Neural cell (in vitro differentiated cells): ENCODE data around the gene AP5Z1. TPM values are rescaled to one million over a fixed set of nuclear protein-coding genes. Genes with fewer than 3 reads are reported as not detected.
A peak's percentile ranks its signal among the peaks of the same experiment; 100 is the strongest.

Experiments
- H2AFZ ChIP-seq: fragments of 200-600, 300-800 bp; sonication (generic), shearing (Covaris generic); 2 replicates; pipeline ENCODE4 v1.6.0; 2014; ENCODE audit warnings: low read depth, mild to moderate bottlenecking, antibody characterized with exemption, low read length, moderate library complexity
- H3F3A ChIP-seq: fragments of 200-600 bp; shearing (Covaris generic); 2 replicates; pipeline ENCODE4 v1.6.1; 2016; ENCODE audit warnings: mild to moderate bottlenecking, moderate library complexity, mixed read lengths, antibody characterized with exemption, low read length; ENCODE audit not compliant: insufficient read depth, poor library complexity, severe bottlenecking
- H3K27ac ChIP-seq: fragments of 200-600, 300-800 bp; sonication (generic), shearing (Covaris generic); 2 replicates; pipeline ENCODE4 v1.5.1; 2014; ENCODE audit warnings: mild to moderate bottlenecking, low read length, moderate library complexity
- H3K27me3 ChIP-seq: fragments of 300-800, 200-600 bp; sonication (generic), shearing (Covaris generic); 2 replicates; pipeline ENCODE4 v1.6.0; 2014; ENCODE audit warnings: mild to moderate bottlenecking, low read depth, low read length, moderate library complexity; ENCODE audit not compliant: insufficient read depth
- H3K36me3 ChIP-seq: fragments of 300-800, 200-600 bp; sonication (generic), shearing (Covaris generic); 2 replicates; pipeline ENCODE4 v1.5.1; 2014; ENCODE audit warnings: mild to moderate bottlenecking, antibody characterized with exemption, low read length, moderate library complexity; ENCODE audit not compliant: insufficient read depth
- H3K4me2 ChIP-seq: fragments of 300-800, 200-600 bp; sonication (generic), shearing (Covaris generic); 2 replicates; pipeline ENCODE4 v1.6.0; 2014; ENCODE audit warnings: mild to moderate bottlenecking, low read length
- H3K4me3 ChIP-seq: fragments of 300-800, 200-600 bp; sonication (generic), shearing (Covaris generic); 2 replicates; pipeline ENCODE4 v1.5.1; 2014; ENCODE audit warnings: mild to moderate bottlenecking, low read length, moderate library complexity
- H3K79me2 ChIP-seq: fragments of 200-600 bp; shearing (Covaris generic); replicated peaks from 2 replicates; pipeline ENCODE4 v1.6.0; 2014; ENCODE audit warnings: mild to moderate bottlenecking, low read length, moderate library complexity; ENCODE audit not compliant: insufficient read depth
- H3K9ac ChIP-seq: fragments of 300-800, 200-600 bp; sonication (generic), shearing (Covaris generic); 2 replicates; pipeline ENCODE4 v1.6.1; 2016; ENCODE audit warnings: mild to moderate bottlenecking, low read length, mixed read lengths
- H3K9me2 ChIP-seq: fragments of 200-600 bp; shearing (Covaris generic); 2 replicates; pipeline ENCODE4 v1.6.1; 2016; ENCODE audit warnings: mild to moderate bottlenecking, low read length, mixed read lengths; ENCODE audit not compliant: insufficient read depth
- H3K9me3 ChIP-seq: fragments of 200-600, 300-800 bp; sonication (generic), shearing (Covaris generic); 2 replicates; pipeline ENCODE4 v1.6.1; 2016; ENCODE audit warnings: mild to moderate bottlenecking, mixed run types, low read length, moderate library complexity, mixed read lengths
- H4K20me1 ChIP-seq: fragments of 200-600 bp; shearing (Covaris generic); 2 replicates; pipeline ENCODE4 v1.6.1; 2016; ENCODE audit warnings: mild to moderate bottlenecking, mixed run types; ENCODE audit not compliant: insufficient read depth
- EP300 ChIP-seq: fragments of 450-650 bp; conservative IDR thresholded peaks from 2 replicates; pipeline ENCODE4 v1.6.1; 2014; ENCODE audit warnings: antibody characterized with exemption, mild to moderate bottlenecking, moderate library complexity; ENCODE audit not compliant: poor library complexity, severe bottlenecking
- MXI1 ChIP-seq: fragments of 450-650 bp; conservative IDR thresholded peaks from 2 replicates; pipeline ENCODE4 v1.6.1; 2014; ENCODE audit warnings: antibody characterized with exemption, mild to moderate bottlenecking; ENCODE audit not compliant: poor library complexity, severe bottlenecking
- POLR2AphosphoS5 ChIP-seq: IDR thresholded peaks from 2 replicates; pipeline ENCODE4 v1.6.1; 2012
- RAD21 ChIP-seq: fragments of 450-650 bp; conservative IDR thresholded peaks from 2 replicates; pipeline ENCODE4 v1.6.1; 2014; ENCODE audit warnings: antibody characterized with exemption, mild to moderate bottlenecking, moderate library complexity
- SMC3 ChIP-seq: fragments of 450-650 bp; conservative IDR thresholded peaks from 2 replicates; pipeline ENCODE4 v1.6.1; 2014; ENCODE audit warnings: antibody characterized with exemption, mild to moderate bottlenecking, moderate library complexity; ENCODE audit not compliant: poor library complexity
- TAF1 ChIP-seq: IDR thresholded peaks from 2 replicates; pipeline ENCODE4 v1.6.1; 2012; ENCODE audit warnings: low read depth
- polyA plus RNA-seq: library from polyadenylated mRNA; depleted of rRNA; stranded (reverse); fragments of >200 nt; gene quantifications from 2 replicates; pipeline ENCODE4 v1.2.3, GENCODE V29; 2014
- TF ChIP-seq, protein P1 (sequence below): fragments of 450-650 bp; IDR thresholded peaks from 2 replicates; pipeline ENCODE4 v1.5.1; 2014; ENCODE audit warnings: antibody characterized with exemption, mild to moderate bottlenecking, moderate library complexity; ENCODE audit not compliant: poor library complexity, severe bottlenecking
- TF ChIP-seq, protein P2 (sequence below): IDR thresholded peaks from 2 replicates; pipeline ENCODE4 v1.6.1; 2012; ENCODE audit warnings: borderline replicate concordance

Gene AP5Z1
- polyA plus RNA-seq, 1 donor from 2014 or later: 36.9 TPM

DNA sequence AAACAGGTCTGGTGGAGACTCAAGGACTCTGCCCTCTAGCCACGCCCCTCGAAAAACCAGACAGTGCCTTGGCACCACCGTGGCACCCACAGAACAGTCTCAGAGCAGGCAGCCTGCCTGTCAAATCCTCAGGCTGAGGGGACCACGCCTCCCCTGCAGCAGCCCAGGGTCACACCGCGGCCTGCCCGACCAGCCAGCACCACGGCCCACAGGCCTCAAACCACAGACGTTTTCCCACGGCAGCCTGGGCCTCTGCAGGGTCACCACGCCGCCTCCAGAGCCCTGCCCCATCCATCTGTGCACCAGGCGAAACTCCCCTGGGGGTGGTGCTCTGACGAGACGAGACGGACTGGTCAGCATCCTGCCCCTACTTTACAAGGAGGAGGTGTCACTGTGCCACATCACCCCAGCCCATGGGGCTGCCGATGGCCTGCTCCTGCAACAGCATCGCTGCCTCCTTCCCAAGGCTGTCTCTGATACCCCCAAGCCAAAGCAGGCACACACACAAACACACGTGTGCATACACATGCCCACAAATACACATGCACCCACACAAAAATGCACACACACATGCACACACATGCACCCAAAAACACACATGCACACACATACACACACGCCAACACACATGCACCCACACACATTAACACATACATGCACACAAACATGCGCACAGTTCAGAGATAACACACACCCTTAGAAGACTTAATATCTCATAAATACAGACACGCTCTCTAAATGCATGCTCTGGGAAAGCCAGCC is 61.8 kb downstream of the AP5Z1 start:
- no peaks in the 10 kb centered on the region for H3K9me2 ChIP-seq
- H2AFZ ChIP-seq: no peak overlapping the region
- no peaks in the 10 kb centered on the region for H3K36me3 ChIP-seq
- H4K20me1 ChIP-seq: no peaks in the 10 kb centered on the region
- peak; percentile 29 for TF ChIP-seq POLR2AphosphoS5
- TF ChIP-seq RAD21: no peak
- H3K27me3 ChIP-seq: no peaks in the 10 kb centered on the region
- H3K4me3 ChIP-seq: peak overlapping the region; percentile 39
- H3K79me2 ChIP-seq: no peaks in the 10 kb centered on the region
- no peaks in the 10 kb centered on the region for H3F3A ChIP-seq
- H3K9me3 ChIP-seq: no peaks in the 10 kb centered on the region
- peak overlapping the region; percentile 38 for H3K9ac ChIP-seq
- H3K27ac ChIP-seq: peak overlapping the region; percentile 36
- no peak overlapping the region for H3K4me2 ChIP-seq

DNA sequence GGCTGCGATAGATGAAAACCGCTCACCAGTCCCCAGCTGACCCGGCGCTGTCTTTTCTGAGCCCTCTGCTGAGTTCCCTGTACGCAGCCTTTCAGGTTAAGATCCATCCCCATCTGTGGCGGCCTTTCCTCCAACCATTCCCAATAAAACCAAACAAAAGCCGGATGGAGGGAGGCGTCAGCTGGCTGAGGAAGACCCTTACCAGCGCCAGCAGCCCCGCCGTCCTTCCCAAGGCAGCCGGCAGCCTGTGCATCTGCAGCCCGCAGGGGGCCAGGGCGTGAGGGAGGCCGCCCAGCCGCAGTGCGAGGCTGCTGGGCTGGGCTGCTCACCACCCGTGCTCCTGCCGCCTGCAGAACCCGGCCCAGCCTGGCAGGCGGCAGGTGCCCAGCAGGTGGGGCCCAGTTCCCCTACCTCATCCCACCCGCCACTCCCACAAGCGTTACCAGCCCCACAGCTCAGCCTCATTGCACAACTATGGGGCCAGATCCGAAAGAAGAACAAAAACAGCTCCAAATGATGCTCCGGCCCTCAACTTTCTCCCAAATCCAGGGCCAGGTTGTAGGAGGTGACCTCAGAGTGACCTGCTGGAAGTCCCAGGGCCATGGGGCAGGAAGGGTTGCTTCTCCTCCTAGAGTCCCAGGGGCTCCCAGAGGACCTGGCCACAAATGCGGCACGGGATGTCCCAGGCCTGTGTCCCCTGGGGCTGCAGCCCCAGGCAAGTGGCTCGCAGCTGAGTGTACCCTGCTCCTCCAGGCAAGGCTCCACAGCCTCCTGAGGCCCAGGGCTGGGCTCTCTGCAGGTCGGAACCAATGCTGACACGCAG is 62.6 kb downstream of the AP5Z1 start:
- no peaks in the 10 kb centered on the region for H3K9me3 ChIP-seq
- H3K79me2 ChIP-seq: no peaks in the 10 kb centered on the region
- H2AFZ ChIP-seq: no peak overlapping the region
- H3K36me3 ChIP-seq: no peaks in the 10 kb centered on the region
- no peaks in the 10 kb centered on the region for H3K27me3 ChIP-seq
- H3K9me2 ChIP-seq: no peaks in the 10 kb centered on the region
- no peaks in the 10 kb centered on the region for H3F3A ChIP-seq
- H3K9ac ChIP-seq: peak overlapping the region; percentile 38
- no peak overlapping the region for H3K4me2 ChIP-seq
- H3K4me3 ChIP-seq: peak overlapping the region; percentile 39
- peak overlapping the region; percentile 36 for H3K27ac ChIP-seq
- TF ChIP-seq TAF1 (no peak), POLR2AphosphoS5 (peak; percentile 20)
- TF ChIP-seq, protein P1, sequence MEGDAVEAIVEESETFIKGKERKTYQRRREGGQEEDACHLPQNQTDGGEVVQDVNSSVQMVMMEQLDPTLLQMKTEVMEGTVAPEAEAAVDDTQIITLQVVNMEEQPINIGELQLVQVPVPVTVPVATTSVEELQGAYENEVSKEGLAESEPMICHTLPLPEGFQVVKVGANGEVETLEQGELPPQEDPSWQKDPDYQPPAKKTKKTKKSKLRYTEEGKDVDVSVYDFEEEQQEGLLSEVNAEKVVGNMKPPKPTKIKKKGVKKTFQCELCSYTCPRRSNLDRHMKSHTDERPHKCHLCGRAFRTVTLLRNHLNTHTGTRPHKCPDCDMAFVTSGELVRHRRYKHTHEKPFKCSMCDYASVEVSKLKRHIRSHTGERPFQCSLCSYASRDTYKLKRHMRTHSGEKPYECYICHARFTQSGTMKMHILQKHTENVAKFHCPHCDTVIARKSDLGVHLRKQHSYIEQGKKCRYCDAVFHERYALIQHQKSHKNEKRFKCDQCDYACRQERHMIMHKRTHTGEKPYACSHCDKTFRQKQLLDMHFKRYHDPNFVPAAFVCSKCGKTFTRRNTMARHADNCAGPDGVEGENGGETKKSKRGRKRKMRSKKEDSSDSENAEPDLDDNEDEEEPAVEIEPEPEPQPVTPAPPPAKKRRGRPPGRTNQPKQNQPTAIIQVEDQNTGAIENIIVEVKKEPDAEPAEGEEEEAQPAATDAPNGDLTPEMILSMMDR: peak; percentile 16
- no peaks in the 10 kb centered on the region for H4K20me1 ChIP-seq

DNA sequence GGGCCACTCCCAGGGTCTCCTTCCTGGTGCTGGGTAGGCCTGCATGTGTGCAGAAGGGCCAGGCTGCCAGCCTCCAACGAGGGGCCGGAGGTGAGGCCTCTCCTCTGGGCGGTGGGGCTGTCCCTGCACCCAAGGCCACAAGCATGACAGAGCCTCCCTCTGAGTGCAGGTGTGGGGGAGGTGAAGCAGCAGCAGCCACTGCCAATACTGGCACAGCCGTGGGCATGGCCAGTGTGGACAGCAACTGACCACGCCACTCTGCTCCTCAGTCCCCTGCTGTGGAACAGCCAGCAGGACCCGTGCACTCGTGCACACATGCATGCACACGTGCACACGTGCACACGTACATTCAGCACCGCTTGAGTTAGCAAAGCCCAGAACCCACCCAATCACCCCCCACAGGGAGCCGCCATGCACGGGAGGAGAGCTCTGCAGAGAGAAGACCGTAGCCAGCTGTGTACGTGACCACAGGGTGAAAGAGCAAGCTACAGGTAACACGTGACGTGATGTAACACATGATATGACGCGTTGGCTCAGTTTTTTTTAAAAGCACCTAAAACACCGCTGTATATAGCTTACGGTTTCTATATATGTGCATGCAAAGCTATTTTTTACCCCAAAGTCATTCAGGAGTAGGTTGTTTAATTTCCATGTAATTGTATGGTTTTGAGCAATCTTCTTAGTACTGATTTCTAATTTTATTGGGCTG is 63.4 kb downstream of the AP5Z1 start:
- Histone ChIP-seq H2AFZ (no peak overlapping the region), H3K9me3 (no peaks in the 10 kb centered on the region), H3K4me3 (no peak overlapping the region), H3K4me2 (no peak overlapping the region), H3F3A (no peaks in the 10 kb centered on the region), H3K9ac (no peak overlapping the region), H3K79me2 (no peaks in the 10 kb centered on the region), H3K27me3 (no peaks in the 10 kb centered on the region), H4K20me1 (no peaks in the 10 kb centered on the region), H3K36me3 (no peaks in the 10 kb centered on the region), H3K9me2 (no peaks in the 10 kb centered on the region), H3K27ac (peak overlapping the region; percentile 36)
- TF ChIP-seq RAD21 (no peak), POLR2AphosphoS5 (no peak), EP300 (no peak), SMC3 (no peak), MXI1 (no peak), TAF1 (no peak)
- TF ChIP-seq, protein P2, sequence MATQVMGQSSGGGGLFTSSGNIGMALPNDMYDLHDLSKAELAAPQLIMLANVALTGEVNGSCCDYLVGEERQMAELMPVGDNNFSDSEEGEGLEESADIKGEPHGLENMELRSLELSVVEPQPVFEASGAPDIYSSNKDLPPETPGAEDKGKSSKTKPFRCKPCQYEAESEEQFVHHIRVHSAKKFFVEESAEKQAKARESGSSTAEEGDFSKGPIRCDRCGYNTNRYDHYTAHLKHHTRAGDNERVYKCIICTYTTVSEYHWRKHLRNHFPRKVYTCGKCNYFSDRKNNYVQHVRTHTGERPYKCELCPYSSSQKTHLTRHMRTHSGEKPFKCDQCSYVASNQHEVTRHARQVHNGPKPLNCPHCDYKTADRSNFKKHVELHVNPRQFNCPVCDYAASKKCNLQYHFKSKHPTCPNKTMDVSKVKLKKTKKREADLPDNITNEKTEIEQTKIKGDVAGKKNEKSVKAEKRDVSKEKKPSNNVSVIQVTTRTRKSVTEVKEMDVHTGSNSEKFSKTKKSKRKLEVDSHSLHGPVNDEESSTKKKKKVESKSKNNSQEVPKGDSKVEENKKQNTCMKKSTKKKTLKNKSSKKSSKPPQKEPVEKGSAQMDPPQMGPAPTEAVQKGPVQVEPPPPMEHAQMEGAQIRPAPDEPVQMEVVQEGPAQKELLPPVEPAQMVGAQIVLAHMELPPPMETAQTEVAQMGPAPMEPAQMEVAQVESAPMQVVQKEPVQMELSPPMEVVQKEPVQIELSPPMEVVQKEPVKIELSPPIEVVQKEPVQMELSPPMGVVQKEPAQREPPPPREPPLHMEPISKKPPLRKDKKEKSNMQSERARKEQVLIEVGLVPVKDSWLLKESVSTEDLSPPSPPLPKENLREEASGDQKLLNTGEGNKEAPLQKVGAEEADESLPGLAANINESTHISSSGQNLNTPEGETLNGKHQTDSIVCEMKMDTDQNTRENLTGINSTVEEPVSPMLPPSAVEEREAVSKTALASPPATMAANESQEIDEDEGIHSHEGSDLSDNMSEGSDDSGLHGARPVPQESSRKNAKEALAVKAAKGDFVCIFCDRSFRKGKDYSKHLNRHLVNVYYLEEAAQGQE: no peak
